ENCODE data around the gene MAN1C1.
"Not testable (repeated sequence)": the region's sequence is repeated elsewhere in the genome, so short reads cannot be mapped to it uniquely, and the experiment has no call there.

The MAN1C1 gene

GRCh38 chr1:25598879-25599278 is 17.7 kb upstream of the MAN1C1 start:
- no peaks in the 10 kb centered on the region for H3K36me3 Mint-ChIP-seq (ENCODE audit: low read depth)
- no peak overlapping the region for H3K4me3 Mint-ChIP-seq
- H3K27me3 Mint-ChIP-seq: peaks cover 13% of the 10 kb centered on the region
- H3K27ac Mint-ChIP-seq: no peak overlapping the region
- peaks cover 4% of the 10 kb centered on the region for H3K9me3 Mint-ChIP-seq
- H3K4me1 Mint-ChIP-seq (ENCODE audit: low read depth): no peaks in the 10 kb centered on the region

- Mint-ChIP-seq H3K4me3 (no peak overlapping the region), H3K36me3 (ENCODE audit: low read depth) (no peaks in the 10 kb centered on the region), H3K9me3 (peaks cover 4% of the 10 kb centered on the region), H3K27ac (no peak overlapping the region), H3K27me3 (peaks cover 6% of the 10 kb centered on the region), H3K4me1 (ENCODE audit: low read depth) (no peaks in the 10 kb centered on the region)
Observed at GRCh38 chr1:25599969-25600610, 16.5 kb upstream of the MAN1C1 start.

- not testable (repeated sequence) for H3K27me3 Mint-ChIP-seq; H3K9me3 Mint-ChIP-seq; H3K4me3 Mint-ChIP-seq; H3K4me1 Mint-ChIP-seq (ENCODE audit: low read depth); H3K27ac Mint-ChIP-seq; H3K36me3 Mint-ChIP-seq (ENCODE audit: low read depth)
Observed at GRCh38 chr1:25600971-25601699, 15.5 kb upstream of the MAN1C1 start.

- not testable (repeated sequence) for H3K9me3 Mint-ChIP-seq; H3K36me3 Mint-ChIP-seq (ENCODE audit: low read depth); H3K27ac Mint-ChIP-seq; H3K4me1 Mint-ChIP-seq (ENCODE audit: low read depth); H3K4me3 Mint-ChIP-seq
- H3K27me3 Mint-ChIP-seq: peaks cover 16% of the 10 kb centered on the region
Observed at GRCh38 chr1:25603779-25604538, 12.6 kb upstream of the MAN1C1 start.

- no peaks in the 10 kb centered on the region for H3K36me3 Mint-ChIP-seq (ENCODE audit: low read depth)
- H3K4me1 Mint-ChIP-seq (ENCODE audit: low read depth): peaks cover 7% of the 10 kb centered on the region
- no peak overlapping the region for H3K27ac Mint-ChIP-seq
- peaks cover 35% of the 10 kb centered on the region for H3K27me3 Mint-ChIP-seq
- no peak overlapping the region for H3K4me3 Mint-ChIP-seq
- H3K9me3 Mint-ChIP-seq: no peaks in the 10 kb centered on the region
Observed at GRCh38 chr1:25607123-25607522, 9.5 kb upstream of the MAN1C1 start.

GRCh38 chr1:25608488-25609178 is 8.0 kb upstream of the MAN1C1 start:
- Mint-ChIP-seq H3K9me3 (no peaks in the 10 kb centered on the region), H3K36me3 (ENCODE audit: low read depth) (no peaks in the 10 kb centered on the region), H3K27me3 (peaks cover 48% of the 10 kb centered on the region), H3K4me3 (no peak overlapping the region), H3K4me1 (ENCODE audit: low read depth) (peaks cover 7% of the 10 kb centered on the region), H3K27ac (no peak overlapping the region)

GRCh38 chr1:25609921-25610320 is 6.7 kb upstream of the MAN1C1 start:
- H3K4me3 Mint-ChIP-seq: no peak overlapping the region
- H3K4me1 Mint-ChIP-seq (ENCODE audit: low read depth): peaks cover 16% of the 10 kb centered on the region
- H3K27me3 Mint-ChIP-seq: peaks cover 54% of the 10 kb centered on the region
- no peaks in the 10 kb centered on the region for H3K9me3 Mint-ChIP-seq
- no peaks in the 10 kb centered on the region for H3K36me3 Mint-ChIP-seq (ENCODE audit: low read depth)
- H3K27ac Mint-ChIP-seq: no peak overlapping the region

- H3K4me1 Mint-ChIP-seq (ENCODE audit: low read depth): peaks cover 27% of the 10 kb centered on the region
- no peaks in the 10 kb centered on the region for H3K9me3 Mint-ChIP-seq
- H3K36me3 Mint-ChIP-seq (ENCODE audit: low read depth): no peaks in the 10 kb centered on the region
- H3K27ac Mint-ChIP-seq: no peak overlapping the region
- H3K4me3 Mint-ChIP-seq: no peak overlapping the region
- peaks cover 56% of the 10 kb centered on the region for H3K27me3 Mint-ChIP-seq
Observed at GRCh38 chr1:25610822-25611630, 5.6 kb upstream of the MAN1C1 start.

- Mint-ChIP-seq H3K4me3 (no peak overlapping the region), H3K27ac (no peak overlapping the region), H3K9me3 (no peaks in the 10 kb centered on the region), H3K4me1 (ENCODE audit: low read depth) (peaks cover 27% of the 10 kb centered on the region), H3K36me3 (ENCODE audit: low read depth) (no peaks in the 10 kb centered on the region), H3K27me3 (peaks cover 51% of the 10 kb centered on the region)
Observed at GRCh38 chr1:25611843-25612242, 4.7 kb upstream of the MAN1C1 start.

- Mint-ChIP-seq H3K27ac (no peak overlapping the region), H3K27me3 (peaks cover 50% of the 10 kb centered on the region), H3K4me3 (no peak overlapping the region), H3K4me1 (ENCODE audit: low read depth) (peaks cover 24% of the 10 kb centered on the region), H3K9me3 (no peaks in the 10 kb centered on the region), H3K36me3 (ENCODE audit: low read depth) (no peaks in the 10 kb centered on the region)
Observed at GRCh38 chr1:25612421-25612820, 4.2 kb upstream of the MAN1C1 start.

- Mint-ChIP-seq H3K4me1 (ENCODE audit: low read depth) (peaks cover 24% of the 10 kb centered on the region), H3K36me3 (ENCODE audit: low read depth) (no peaks in the 10 kb centered on the region), H3K4me3 (no peak overlapping the region), H3K9me3 (no peaks in the 10 kb centered on the region), H3K27ac (no peak overlapping the region), H3K27me3 (peaks cover 50% of the 10 kb centered on the region)
Observed at GRCh38 chr1:25613091-25613490, 3.5 kb upstream of the MAN1C1 start.

- Mint-ChIP-seq H3K4me1 (ENCODE audit: low read depth) (peaks cover 36% of the 10 kb centered on the region), H3K27ac (peak overlapping the region; percentile 22), H3K9me3 (no peaks in the 10 kb centered on the region), H3K4me3 (no peak overlapping the region), H3K36me3 (ENCODE audit: low read depth) (no peaks in the 10 kb centered on the region), H3K27me3 (peaks cover 58% of the 10 kb centered on the region)
Observed at GRCh38 chr1:25614501-25615171, 2.0 kb upstream of the MAN1C1 start.

GRCh38 chr1:25615172-25615541 is 1.4 kb upstream of the MAN1C1 start:
- H3K36me3 Mint-ChIP-seq (ENCODE audit: low read depth): no peaks in the 10 kb centered on the region
- peaks cover 41% of the 10 kb centered on the region for H3K4me1 Mint-ChIP-seq (ENCODE audit: low read depth)
- H3K4me3 Mint-ChIP-seq: peak overlapping the region; percentile 38
- peaks cover 59% of the 10 kb centered on the region for H3K27me3 Mint-ChIP-seq
- peak overlapping the region; percentile 19 for H3K27ac Mint-ChIP-seq
- H3K9me3 Mint-ChIP-seq: no peaks in the 10 kb centered on the region

- Mint-ChIP-seq H3K4me3 (peak overlapping the region; percentile 64), H3K36me3 (ENCODE audit: low read depth) (no peaks in the 10 kb centered on the region), H3K27me3 (peaks cover 59% of the 10 kb centered on the region), H3K27ac (peak overlapping the region; percentile 19), H3K9me3 (no peaks in the 10 kb centered on the region), H3K4me1 (ENCODE audit: low read depth) (peaks cover 46% of the 10 kb centered on the region)
Observed at GRCh38 chr1:25615563-25616094, 962 bp upstream of the MAN1C1 start.

Data from stimulated activated naive CD8-positive, alpha-beta T cell treated with anti-CD3 and anti-CD28 coated beads, Interleukin-15, Interleukin-2, amounts not matched to agents 100 ng/mL and 50 ng/mL, for 24 hours (primary cell).